Sigmoid colon (tissue), 7 donors: ENCODE data around the gene COX5B. TPM values are rescaled to one million over a fixed set of nuclear protein-coding genes. Genes with fewer than 3 reads are reported as not detected.

Experiments
- DNase-seq: peaks from one replicate; pipeline ENCODE4 v3.0.0-alpha.2; 2019
- H3K27ac ChIP-seq, 4 donors: fragments of 200-600 bp; sonication (generic); one replicate each; pipeline ENCODE4 v1.5.1; 2016 to 2019; ENCODE audit warnings: mild to moderate bottlenecking in 1 of 4
- H3K27me3 ChIP-seq, 3 donors: fragments of 200-600 bp; sonication (generic); one replicate each; pipeline ENCODE4 v1.5.1; 2019; ENCODE audit warnings: mild to moderate bottlenecking in 1 of 3
- H3K36me3 ChIP-seq, 4 donors: fragments of 200-600 bp; sonication (generic); one replicate each; pipeline ENCODE4 v1.5.1; 2016 to 2019
- H3K4me1 ChIP-seq, 4 donors: fragments of 200-600 bp; sonication (generic); one replicate each; pipeline ENCODE4 v1.5.1; 2017 to 2019
- H3K4me3 ChIP-seq, 4 donors: fragments of 200-600 bp; sonication (generic); one replicate each; pipeline ENCODE4 v1.5.1; 2017 to 2019; ENCODE audit warnings: mild to moderate bottlenecking in 2 of 4, moderate library complexity in 1 of 4
- H3K9me3 ChIP-seq, 4 donors: fragments of 200-600 bp in 3 of 4; sonication (generic) in 3 of 4; one replicate each; pipeline versions ENCODE4 v1.5.1 to v1.6.1; 2013 to 2019
- EP300 ChIP-seq, 4 donors: sonication (generic); formaldehyde crosslinking; IDR thresholded peaks; one replicate each; pipeline ENCODE4 v1.6.1; 2017; ENCODE audit warnings: antibody characterized with exemption in 4 of 4
- POLR2A ChIP-seq, 2 donors: fragments of 450-650 bp; IDR thresholded peaks; one replicate each; pipeline ENCODE4 v1.6.1; 2016; ENCODE audit warnings: antibody characterized with exemption in 2 of 2, mild to moderate bottlenecking in 2 of 2, moderate library complexity in 2 of 2
- POLR2AphosphoS5 ChIP-seq, 4 donors: sonication (generic); formaldehyde crosslinking; IDR thresholded peaks; one replicate each; pipeline ENCODE4 v1.6.1; 2017; ENCODE audit warnings: antibody characterized with exemption in 4 of 4
- WGBS, 2 donors: extraction: QIAGEN DNeasy Blood & Tissue Kit; methylation state at CpG; one replicate each; pipeline ENCODE4 v1.1.7; 2013; 5-methylcytosine and 5-hydroxymethylcytosine counted together
- intact Hi-C: fragments of 100-400 bp; cut with DNase I; formaldehyde crosslinking; loops from one replicate; pipeline ENCODE4 v1.15.1; 2023
- polyA plus RNA-seq, 3 donors: library from polyadenylated mRNA; stranded (reverse); fragments of 200-250 nt; gene quantifications; one replicate each; pipeline ENCODE4 v1.2.3, GENCODE V29; 2013
- total RNA-seq, 4 donors: library from RNA; depleted of rRNA; stranded (reverse); fragments of >200 nt; gene quantifications; one replicate each; pipeline ENCODE4 v1.1.0, GENCODE V29; 2016
- TF ChIP-seq, protein P1 (sequence below), 4 experiments: fragments of 450-650 bp in 3 of 4; fragments of 200-600 bp in 1 of 4; IDR thresholded peaks; one replicate each; pipeline ENCODE4 v1.5.1; 2016 to 2019; ENCODE audit warnings: antibody characterized with exemption in 4 of 4, mild to moderate bottlenecking in 3 of 4, moderate library complexity in 2 of 4
- donor health status: healthy with polysubstance abuse.
- donor health status: Bipolar disorder and iron deficiency.
- donor health status: healthy.

The COX5B gene
- total and polyA plus RNA-seq, 7 donors: 358 to 1,023 (median 701) TPM

DNA sequence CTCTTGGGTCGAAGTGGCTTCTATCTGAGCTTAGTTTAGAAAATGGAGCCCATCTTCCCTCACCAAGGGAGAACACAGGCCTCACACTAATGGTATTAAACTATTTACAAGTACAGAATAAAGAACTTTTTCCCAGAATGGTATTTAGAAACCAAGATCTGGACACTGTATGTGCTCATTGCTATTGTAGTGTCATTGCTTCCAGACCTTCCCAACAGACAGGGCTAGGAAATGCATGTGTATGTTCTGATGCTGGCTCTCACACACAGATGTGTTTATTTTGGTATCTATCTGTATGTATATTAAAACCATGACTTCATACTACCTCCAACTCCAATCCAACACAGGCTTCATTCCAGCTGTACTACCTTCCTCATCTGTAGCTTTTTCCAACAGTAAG, 8.0 kb downstream of the COX5B start:
- no peak overlapping the region for H3K27ac ChIP-seq
- no peaks in the 10 kb centered on the region for H3K4me1 ChIP-seq
- no peak for DNase-seq
- no peak overlapping the region for H3K4me3 ChIP-seq
- WGBS, 2 donors: 97 to 98% methylated on average over 1 of the region's 1 CpG
- H3K9me3 ChIP-seq: no peaks in the 10 kb centered on the region
- TF ChIP-seq, protein P1, sequence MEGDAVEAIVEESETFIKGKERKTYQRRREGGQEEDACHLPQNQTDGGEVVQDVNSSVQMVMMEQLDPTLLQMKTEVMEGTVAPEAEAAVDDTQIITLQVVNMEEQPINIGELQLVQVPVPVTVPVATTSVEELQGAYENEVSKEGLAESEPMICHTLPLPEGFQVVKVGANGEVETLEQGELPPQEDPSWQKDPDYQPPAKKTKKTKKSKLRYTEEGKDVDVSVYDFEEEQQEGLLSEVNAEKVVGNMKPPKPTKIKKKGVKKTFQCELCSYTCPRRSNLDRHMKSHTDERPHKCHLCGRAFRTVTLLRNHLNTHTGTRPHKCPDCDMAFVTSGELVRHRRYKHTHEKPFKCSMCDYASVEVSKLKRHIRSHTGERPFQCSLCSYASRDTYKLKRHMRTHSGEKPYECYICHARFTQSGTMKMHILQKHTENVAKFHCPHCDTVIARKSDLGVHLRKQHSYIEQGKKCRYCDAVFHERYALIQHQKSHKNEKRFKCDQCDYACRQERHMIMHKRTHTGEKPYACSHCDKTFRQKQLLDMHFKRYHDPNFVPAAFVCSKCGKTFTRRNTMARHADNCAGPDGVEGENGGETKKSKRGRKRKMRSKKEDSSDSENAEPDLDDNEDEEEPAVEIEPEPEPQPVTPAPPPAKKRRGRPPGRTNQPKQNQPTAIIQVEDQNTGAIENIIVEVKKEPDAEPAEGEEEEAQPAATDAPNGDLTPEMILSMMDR (IDR thresholded peaks at IDR 0.05): no peak
- TF ChIP-seq POLR2AphosphoS5 (IDR thresholded peaks at IDR 0.05) (no peak), EP300 (IDR thresholded peaks at IDR 0.05) (no peak), POLR2A (IDR thresholded peaks at IDR 0.05) (no peak)
- intact Hi-C loops: no loop called here
- H3K27me3 ChIP-seq: no peaks in the 10 kb centered on the region
- peaks cover 9 to 65% (median 28%) of the 10 kb centered on the region in 4 donors for H3K36me3 ChIP-seq

DNA sequence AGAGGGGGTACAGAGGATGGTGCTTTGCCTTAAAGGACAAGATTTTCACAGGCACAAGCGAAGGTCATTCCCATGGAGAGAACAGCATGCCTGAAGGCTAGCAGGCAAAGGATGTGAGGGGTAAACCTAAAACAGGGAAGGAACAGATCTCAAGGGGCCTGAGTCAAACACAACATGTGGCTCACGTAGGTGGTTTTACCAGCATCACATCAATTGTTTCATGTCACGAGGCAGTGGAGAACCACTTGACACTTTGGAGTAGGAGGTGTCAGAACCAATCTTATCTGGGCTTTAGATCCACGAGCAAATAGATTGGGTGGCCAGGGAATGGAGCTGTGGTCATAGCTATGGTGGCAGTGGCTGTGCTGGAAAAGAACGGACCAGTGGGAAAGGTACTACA, 8.4 kb downstream of the COX5B start:
- TF ChIP-seq, protein P1 (IDR thresholded peaks at IDR 0.05): no peak
- TF ChIP-seq POLR2A (IDR thresholded peaks at IDR 0.05): no peak
- no peak for TF ChIP-seq POLR2AphosphoS5 (IDR thresholded peaks at IDR 0.05)
- no peak for TF ChIP-seq EP300 (IDR thresholded peaks at IDR 0.05)
- Histone ChIP-seq H3K27ac (no peak overlapping the region), H3K4me3 (no peak overlapping the region), H3K4me1 (no peaks in the 10 kb centered on the region), H3K36me3 (peaks cover 6 to 65% (median 27%) of the 10 kb centered on the region in 4 donors), H3K27me3 (no peaks in the 10 kb centered on the region), H3K9me3 (no peaks in the 10 kb centered on the region)
- DNase-seq: no peak
- 92 to 94% methylated on average over 5 of the region's 5 CpGs for WGBS, 2 donors
- intact Hi-C loops: no loop called here

DNA sequence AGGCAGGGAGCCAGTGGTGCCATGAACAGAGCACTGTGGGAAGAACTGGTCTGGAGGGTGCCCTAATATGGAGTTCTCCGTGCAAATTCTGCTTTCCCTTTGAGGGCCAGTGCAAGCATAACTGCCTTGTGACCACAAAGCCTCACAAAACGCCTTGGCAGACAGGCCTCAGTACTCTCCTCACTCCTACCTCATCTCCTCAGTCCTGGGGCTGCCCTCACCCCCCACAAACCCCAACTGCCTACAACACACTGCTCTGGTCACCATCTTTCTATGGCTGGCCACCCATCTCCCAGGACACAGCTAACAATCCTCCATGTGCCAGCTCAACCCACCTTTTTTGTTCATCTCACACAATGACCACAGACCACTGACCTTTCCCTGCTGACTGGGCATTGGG, 8.9 kb downstream of the COX5B start:
- no peaks in the 10 kb centered on the region for H3K27me3 ChIP-seq

DNA sequence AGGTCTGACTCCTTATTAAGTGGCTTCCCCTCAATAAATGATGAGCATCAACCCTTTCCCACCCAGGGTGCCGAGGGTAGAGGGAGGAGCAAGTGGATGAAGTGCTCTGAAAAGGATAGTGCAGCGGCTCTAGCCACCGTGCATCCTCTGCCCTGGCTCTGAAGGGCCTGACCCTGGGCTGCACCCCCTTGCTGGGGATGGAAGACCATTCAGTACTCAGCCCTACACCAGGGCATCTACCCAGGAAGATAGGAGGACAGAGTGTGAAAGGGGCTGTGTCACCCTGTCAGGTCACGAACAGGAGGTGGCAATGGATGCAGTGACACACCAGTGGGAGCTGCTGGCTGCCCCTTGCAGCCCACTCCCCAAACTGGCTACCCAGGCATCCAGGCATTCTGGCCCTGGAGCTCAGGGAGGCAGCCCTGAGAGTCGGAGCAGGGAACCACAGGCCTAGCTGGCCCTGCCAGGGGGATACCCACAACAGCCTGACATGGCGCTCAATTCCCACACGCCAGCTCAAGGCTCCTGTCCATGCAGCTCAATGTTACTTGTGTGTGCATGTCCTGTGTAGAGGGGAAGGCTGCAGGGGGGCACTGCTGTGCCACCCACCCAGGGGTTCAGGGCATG, 10.4 kb downstream of the COX5B start:
- intact Hi-C loops: no loop called here
- no peak overlapping the region for H3K27ac ChIP-seq
- H3K4me1 ChIP-seq: peaks cover 0 to 11% (median 7%) of the 10 kb centered on the region in 4 donors
- DNase-seq: no peak
- TF ChIP-seq EP300 (IDR thresholded peaks at IDR 0.05): no peak
- TF ChIP-seq, protein P1 (IDR thresholded peaks at IDR 0.05): no peak
- TF ChIP-seq POLR2A (IDR thresholded peaks at IDR 0.05): no peak
- no peak for TF ChIP-seq POLR2AphosphoS5 (IDR thresholded peaks at IDR 0.05)
- no peaks in the 10 kb centered on the region for H3K27me3 ChIP-seq
- no peaks in the 10 kb centered on the region for H3K9me3 ChIP-seq
- H3K36me3 ChIP-seq: peaks cover 6 to 64% (median 24%) of the 10 kb centered on the region in 4 donors
- 94 to 97% methylated on average over 7 of the region's 7 CpGs for whole genome bisulfite sequencing, 2 donors
- no peak overlapping the region for H3K4me3 ChIP-seq

More for the DNA sequence above, 8.9 kb downstream of the COX5B start:
- no peak for DNase-seq
- TF ChIP-seq EP300 (IDR thresholded peaks at IDR 0.05) (no peak), POLR2AphosphoS5 (IDR thresholded peaks at IDR 0.05) (no peak)
- H3K4me3 ChIP-seq: no peak overlapping the region
- peaks cover 6 to 63% (median 25%) of the 10 kb centered on the region in 4 donors for H3K36me3 ChIP-seq
- no peaks in the 10 kb centered on the region for H3K4me1 ChIP-seq
- H3K27ac ChIP-seq: no peak overlapping the region
- intact Hi-C loops: no loop called here
- WGBS, 2 donors: 87 to 97% methylated on average over 2 of the region's 2 CpGs
- H3K9me3 ChIP-seq: no peaks in the 10 kb centered on the region

DNA sequence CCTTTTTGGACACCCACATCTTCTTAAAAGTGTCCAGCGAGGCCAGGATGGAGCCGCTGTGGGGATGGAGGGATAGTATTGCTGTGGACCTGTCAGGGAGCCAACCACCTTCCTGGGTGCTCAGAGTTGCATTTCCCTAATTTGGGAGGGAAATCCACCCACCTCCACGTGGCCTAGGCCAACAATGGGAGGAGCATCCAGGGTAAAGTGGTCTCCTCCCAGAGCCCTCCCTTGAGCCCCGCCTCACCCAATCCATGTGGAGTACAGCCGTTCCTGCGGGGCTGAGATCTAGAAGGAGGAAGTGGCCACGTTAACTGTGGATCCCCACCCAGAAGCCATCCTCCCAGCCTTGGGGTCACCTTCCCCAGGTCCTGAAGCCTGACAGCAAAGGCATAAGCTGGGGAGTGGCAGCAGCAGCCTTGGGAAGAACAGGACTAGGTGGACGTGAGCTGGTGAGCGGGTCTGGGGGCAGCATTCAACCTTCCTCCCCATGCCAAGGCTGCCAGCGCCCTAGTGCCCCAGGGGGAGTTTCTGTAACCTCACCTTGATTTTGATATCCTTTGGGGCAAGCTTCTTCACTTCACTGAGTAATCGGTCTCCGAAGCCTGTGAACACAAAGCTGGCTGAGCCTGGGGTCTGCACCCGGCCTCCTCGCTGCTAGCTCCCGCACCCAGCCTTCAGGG, 11.2 kb downstream of the COX5B start:
- H3K4me3 ChIP-seq: no peak overlapping the region
- intact Hi-C loops: no loop called here

More for the DNA sequence above, 11.2 kb downstream of the COX5B start:
- no peak overlapping the region for H3K27ac ChIP-seq
- DNase-seq: no peak
- 86% methylated on average over 15 of the region's 15 CpGs for WGBS, 2 donors
- no peaks in the 10 kb centered on the region for H3K9me3 ChIP-seq
- TF ChIP-seq POLR2AphosphoS5 (IDR thresholded peaks at IDR 0.05) (no peak), POLR2A (IDR thresholded peaks at IDR 0.05) (no peak), EP300 (IDR thresholded peaks at IDR 0.05) (no peak)
- TF ChIP-seq, protein P1 (IDR thresholded peaks at IDR 0.05): no peak
- H3K4me1 ChIP-seq: peaks cover 0 to 19% (median 15%) of the 10 kb centered on the region in 4 donors
- no peaks in the 10 kb centered on the region for H3K27me3 ChIP-seq
- H3K36me3 ChIP-seq: peaks cover 6 to 64% (median 24%) of the 10 kb centered on the region in 4 donors
